ENCODE measurements around the gene IP6K2.
A peak's percentile ranks its signal among the peaks of the same experiment; 100 is the strongest.
"Not testable (repeated sequence)": the region's sequence is repeated elsewhere in the genome, so short reads cannot be mapped to it uniquely, and the experiment has no call there.

IP6K2 gene, protein sequence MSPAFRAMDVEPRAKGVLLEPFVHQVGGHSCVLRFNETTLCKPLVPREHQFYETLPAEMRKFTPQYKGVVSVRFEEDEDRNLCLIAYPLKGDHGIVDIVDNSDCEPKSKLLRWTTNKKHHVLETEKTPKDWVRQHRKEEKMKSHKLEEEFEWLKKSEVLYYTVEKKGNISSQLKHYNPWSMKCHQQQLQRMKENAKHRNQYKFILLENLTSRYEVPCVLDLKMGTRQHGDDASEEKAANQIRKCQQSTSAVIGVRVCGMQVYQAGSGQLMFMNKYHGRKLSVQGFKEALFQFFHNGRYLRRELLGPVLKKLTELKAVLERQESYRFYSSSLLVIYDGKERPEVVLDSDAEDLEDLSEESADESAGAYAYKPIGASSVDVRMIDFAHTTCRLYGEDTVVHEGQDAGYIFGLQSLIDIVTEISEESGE

DNA sequence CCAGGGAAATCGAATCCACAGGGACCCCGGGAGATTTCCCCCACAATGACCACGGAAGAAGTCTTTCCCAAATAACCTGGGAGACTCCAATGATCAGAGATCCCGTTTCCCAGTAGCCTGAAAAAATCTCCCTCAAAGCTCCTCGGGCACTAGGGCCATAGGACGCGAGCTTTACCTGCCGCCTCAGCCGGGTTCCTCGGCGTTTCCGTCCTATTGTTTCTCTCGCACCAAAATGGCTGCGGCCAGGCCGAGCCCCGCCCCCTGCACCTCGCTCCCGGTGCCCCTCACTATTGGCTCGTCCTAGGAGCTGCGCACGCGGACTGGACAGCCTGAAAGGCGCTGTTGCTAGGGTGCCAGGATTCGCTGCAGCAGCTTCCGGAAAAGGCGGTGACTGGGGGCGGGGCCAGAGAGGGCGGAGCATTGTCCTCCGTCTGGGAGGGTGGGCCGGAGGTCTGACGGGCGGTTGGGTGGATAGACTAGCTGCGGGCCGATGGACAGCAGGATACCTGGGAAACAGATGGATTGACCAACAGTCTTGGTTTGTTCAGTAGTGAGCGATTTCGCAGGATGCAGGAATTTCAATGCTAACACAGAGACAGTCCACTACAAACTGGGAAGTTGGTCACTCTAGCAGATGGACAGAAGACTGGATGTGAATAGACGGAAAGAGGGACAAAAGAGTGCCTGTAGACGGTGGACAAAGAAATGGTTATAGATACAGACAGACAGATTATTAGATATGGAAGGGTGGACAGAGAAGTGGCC, at the start of gene IP6K2:
IP6K2 (minus strand) TSS at position 240 of the 765 bp plus-strand sequence. CDS start 21,930 bp downstream, outside the sequence.
- DNase-seq, result peak; percentile 99

DNA sequence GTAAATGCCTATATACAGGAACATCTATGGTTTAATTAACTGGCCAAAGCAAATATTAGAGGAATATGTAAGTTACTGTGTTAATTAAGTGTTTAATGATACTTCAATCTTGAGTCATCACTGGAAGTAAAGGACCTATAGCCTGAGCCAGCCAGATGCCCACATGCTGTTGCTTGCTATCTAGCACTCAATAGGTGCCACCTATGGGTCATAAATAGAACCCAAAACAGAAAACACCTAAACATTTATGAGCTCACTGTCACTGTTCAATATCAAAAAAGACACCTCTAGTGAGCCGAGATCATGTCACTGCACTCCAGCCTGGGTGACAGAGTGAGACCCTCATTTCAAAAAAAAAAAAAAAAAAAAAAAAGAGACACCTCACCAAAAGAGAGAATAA, 48.4 kb upstream of the IP6K2 start:
- peak; percentile 35 for DNase-seq

DNA sequence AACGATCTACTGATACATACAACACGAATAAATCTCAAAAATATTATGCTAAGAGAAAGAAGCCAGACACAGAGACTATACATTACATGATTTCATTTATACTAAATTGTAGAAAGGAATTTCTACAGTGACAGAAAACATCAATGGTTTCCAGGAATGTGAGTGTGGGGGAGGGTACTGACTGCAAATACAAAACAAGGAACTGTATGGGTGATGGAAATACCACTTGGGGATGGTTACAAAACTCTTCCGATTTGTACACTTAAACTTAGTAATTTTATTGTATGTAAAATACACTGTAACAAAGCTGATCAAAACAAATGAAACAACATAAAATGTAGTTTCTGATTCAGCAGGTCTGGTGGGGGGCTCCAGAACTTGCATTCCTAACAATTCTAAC, 45.8 kb upstream of the IP6K2 start:
- DNase-seq, result peak; percentile 41

DNA sequence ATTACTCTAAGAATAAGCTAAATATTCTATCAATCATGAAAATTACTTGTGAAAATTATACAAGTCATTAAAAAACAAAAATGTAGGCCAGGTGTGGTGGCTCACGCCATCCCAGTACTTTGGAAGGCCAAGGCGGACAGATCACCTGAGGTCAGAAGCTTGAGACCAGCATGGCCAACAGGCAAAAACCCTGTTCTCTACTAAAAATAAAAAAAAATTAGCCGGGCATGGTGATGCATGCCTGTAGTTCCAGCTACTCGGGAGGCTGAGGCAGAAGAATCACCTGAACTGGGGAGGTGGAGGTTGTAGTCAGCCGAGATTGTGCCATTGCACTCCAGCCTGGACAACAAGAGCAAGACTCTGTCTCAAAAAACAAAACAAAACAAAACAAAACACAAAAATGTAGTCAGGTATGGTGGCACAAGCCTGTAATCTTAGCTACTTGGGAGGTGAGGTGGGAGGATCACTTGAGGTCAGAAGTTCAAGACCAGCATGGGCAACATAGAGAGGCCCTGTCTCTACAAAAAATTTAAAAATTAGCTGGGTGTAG, 43.0 kb upstream of the IP6K2 start:
- not testable (repeated sequence) for DNase-seq

DNA sequence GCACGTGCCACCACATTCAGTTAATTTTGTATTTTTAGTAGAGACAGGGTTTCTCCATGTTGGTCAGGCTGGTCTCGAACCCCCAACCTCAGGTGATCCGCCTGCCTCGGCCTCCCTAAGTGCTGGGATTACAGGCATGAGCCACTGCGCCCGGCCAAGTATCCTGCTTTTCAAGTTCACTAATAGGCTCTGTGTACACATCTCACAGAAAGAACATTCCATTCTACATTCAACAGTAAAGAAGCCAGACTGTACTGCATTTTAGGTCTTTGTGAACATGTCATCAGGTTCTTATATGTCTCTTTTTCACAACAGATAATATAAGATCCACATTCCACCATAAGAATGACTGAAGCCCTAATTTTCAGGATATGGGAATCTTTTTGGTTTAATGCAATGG, 42.5 kb upstream of the IP6K2 start:
- not testable (repeated sequence) for DNase-seq

DNA sequence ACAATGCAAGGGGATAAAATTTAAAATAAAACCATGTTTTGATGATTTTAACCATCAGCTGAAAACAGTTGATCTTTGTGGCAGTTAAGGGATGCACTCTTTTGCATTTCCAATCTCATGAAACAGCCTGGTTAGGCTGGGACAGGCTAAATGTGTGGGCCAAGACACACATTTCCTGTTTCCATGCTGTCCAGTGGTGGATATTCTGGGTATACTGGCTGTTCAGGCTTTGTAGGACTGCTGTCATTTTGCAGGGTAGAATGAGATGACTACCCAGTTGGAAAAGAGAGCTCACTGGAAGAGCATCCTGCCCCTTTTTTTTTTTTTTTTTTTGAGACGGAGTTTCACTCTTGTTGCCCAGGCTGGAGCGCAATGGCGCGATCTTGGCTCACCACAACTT, 42.0 kb upstream of the IP6K2 start:
- DNase-seq, result no peak

DNA sequence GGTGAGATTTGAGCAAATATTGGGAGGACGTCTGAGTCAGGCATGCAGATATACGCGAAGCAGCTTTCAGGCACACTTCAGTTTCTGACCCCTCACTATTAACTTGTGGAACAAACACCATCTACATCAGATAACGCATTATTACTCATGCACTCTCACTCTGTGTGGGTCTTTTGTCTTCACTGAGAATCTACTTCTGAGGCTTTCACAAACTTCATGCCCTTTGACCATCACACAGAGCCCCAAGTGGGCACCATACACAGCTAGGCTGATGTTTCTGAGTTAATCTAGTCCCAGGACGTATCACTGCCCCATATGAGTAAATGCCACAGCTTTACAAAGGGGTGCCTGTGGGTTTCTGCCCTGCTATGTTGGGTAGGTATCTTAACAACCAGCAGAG, 39.6 kb upstream of the IP6K2 start:
- no peak for DNase-seq

DNA sequence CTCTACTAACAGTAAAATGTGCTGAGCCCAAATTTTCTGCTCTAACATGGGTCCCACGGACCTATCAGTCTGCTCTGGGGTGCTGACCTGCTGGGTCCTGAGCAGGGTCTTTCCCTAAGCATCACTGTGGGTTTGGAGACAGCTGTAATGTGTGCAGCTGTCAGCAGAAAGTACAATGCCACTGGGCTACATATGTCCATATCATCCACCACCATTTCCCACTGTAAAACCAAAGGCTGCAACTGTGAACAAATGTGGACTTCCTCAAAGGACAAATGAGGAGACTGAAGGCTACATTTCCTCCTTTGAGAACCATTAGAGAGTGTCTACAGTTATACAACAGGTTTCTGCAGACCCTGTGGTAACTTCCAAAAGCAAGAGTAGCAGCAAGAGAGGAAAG, 33.8 kb upstream of the IP6K2 start:
- DNase-seq, result peak; percentile 34

DNA sequence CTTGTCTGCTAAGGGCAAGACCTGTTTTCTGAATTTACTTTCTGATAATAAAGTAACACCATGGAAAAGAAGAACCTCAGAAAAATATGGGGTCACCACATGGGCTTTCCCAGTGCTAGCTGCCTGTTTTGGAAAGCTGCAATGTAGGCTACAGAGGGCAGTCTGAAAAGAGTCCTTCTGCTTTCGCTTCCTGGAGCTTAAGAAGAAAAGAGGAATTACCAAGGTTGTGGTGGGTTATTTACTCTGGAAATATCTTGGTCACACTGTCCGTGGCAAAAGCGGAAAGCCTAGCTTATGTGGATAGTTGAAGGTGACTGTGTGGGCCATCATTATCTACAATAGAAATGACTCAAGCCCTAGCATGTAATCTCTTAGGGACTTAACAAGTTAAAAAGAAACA, 31.7 kb upstream of the IP6K2 start:
- peak; percentile 97 for DNase-seq

DNA sequence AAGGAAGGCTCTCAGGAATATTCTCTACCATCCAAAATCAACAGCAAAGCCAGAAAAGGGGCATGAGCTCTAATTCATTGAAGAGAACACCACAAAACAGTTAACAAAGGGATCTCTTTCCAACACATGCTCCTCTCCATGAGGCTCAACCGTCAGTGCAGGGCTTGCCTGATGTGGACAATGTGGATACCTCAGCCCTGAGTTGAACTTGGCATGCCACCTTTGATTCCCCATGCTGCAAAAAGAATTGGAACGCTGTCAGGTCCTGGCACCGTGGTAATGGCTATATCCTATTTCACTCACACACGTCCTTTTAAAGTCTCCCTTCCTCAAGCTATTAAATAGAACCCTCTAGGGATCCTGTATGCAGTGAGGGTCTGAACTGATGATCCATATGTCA, 30.7 kb upstream of the IP6K2 start:
- DNase-seq, result no peak

DNA sequence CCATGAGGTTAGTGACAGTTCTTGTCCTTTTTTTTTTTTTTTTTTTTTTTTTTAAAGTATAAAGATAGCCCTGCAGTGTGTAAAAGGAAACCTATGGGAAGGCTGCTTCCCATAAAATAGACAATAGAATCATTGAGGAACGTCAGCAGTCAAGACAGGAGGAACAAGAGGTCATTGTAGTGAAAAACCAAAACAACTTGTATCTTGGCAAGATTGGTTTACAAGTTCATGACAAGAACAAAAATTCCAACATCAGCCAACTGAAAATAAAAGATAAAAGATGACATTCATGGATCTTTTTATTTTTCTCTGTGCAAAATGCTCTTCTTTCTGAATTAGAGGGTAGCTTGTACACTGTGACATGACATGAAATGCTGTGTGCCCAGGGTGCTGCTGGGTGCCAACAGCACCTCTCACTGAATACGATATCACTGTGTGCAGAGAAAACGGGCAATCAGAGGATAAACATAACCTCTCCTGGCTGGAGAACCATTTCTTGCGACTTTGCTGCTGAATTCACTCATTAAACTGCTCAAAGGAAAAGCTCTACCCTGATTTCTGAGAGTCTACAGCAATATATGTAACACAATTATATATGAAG, 30.1 kb upstream of the IP6K2 start:
- no peak for DNase-seq

DNA sequence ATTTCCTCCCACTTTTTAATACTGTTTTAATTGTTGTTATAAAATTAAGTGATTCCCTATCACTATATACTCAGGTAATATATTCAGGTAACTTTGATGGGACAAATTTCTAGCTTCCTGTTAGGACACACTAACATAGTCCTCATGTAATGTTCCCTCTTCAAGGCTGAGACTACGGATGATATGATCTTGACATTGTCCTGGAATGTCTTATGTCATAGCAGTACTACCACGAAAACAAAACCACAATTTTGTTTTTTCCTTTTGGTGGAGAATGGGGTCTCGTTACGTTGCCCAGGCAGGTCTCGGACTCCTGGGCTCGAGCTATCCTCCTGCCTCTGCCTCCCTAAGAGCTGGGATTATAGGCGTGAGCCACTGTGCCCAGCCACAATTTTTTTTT, 26.8 kb upstream of the IP6K2 start:
- DNase-seq, result no peak

DNA sequence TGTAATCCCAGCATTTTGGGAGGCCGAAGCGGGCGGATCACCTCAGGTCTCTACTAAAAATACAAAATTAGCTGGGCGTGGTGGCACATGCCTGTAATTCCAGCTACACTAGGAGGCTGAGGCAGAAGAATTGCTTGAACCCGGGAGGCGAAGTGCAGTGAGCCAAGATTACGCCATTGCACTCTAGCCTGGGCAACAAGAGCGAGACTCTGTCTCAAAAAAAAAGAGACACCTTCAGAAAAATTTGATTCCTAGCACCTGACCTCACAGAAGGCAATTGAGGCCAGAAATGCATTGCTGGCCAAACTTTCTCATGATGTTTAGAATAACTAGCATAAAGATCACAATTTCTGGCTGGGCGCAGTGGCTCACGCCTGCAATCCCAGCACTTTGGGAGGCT, 24.2 kb upstream of the IP6K2 start:
- not testable (repeated sequence) for DNase-seq

DNA sequence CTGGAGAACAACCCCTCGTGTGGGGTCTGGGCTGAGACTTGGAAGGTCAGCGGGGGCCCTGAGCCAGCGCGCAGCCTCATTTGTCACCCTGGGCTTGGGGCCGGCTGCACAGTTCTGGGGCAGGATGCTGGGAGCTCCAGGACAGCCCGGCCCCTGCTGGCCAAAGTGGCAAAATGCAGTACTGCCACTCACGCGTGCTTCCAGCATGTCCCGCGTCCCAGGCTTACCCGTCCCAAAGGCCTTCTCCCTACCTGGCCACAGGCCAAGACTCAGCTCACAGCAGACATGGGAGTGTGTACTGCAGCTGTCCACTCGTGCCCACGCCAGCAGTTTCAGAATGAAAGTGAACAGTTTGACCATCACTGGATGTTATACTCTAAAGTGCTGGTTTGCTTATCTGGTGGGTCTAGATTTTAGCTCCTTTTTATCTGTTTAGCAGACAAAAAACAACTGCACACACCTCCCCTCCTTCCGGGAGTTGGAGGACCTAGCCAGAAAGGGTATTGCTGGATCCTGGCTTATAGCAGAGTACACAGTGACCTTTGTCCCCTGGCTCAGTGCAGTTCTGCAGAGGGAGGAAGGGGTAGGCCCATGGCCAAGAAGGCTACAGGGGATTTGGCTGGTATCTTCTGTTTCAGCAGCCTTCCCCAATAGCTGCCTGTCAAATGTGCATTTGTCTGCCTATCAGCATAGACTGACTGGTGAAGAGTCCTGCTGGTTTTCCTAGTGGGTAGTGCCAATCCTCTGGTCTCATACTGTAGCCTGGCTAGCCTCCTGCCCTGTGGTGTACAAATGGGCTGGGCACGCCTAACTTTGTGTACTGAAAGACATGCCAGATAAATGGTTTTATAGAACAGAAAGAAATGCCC, 23.2 kb upstream of the IP6K2 start:
- peak; percentile 71 for DNase-seq

DNA sequence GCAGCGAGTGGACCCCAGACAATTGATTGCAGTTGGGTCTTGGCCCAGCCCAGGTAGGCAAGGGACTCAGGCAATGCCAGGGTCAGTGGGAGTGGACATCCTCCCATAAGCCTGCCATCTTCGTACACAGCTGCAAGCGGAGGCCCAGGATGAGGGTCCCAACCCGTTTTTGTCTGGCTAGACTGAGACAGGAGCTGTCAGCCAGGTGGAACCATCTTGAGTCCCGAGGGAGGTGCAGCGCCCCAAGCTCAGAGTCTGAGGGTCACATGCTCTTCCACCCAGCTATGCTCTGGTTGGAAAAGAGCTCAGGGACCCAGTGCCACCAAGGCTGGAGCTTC, 22.6 kb upstream of the IP6K2 start:
- DNase-seq, result no peak

DNA sequence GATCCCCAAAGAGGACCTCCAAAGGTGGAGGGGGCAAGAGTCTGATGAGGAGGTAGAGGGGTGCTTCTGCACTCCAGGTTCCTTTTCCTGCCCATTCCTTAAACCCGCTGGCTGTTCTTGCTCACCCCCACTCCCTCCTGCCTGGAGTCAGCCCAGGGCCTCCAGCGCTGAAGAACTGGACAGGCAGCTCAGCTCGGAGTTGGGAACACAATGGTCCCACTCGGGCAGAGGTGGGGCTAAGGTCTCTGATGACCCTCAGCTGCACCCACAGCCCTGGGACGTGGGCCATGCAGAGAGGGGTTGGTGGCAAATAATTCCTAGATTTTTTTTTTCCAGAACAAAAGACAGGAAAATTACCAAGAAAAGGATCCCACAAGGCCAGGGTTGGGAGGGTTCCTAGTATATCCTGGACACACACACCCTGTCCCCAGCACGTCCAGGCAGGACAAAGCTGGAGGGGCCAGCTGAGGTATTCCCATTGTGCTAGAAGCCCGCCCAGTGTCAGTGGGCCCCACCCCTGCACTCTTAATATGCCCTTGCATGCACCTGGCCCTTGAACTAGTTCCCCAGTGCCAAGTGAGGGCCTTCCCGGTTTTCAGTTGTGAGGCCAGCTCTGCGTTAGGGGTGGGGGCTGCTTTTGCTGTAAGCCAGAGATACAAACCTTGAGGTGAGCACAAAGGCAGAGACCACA, 22.1 kb upstream of the IP6K2 start:
- DNase-seq, result no peak

DNA sequence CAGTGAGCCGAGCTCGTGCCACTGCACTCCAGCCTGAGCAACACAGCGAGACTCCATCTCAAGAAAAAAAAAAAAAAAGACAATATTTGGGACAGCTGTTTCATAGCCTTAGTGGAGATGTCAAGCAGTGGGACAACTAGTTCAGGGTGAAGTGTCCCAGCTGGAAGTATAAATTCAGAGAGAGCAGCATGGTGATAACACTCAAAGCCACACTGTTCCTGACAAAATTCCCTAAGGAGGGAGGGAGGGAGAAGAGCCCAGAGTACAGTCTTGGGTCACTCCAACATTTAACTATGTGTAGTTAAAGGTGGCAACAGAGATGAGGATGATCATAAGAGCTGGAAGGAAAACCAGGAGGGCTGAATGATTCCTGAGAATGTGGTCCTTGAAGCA, 21.1 kb upstream of the IP6K2 start:
- DNase-seq, result no peak

DNA sequence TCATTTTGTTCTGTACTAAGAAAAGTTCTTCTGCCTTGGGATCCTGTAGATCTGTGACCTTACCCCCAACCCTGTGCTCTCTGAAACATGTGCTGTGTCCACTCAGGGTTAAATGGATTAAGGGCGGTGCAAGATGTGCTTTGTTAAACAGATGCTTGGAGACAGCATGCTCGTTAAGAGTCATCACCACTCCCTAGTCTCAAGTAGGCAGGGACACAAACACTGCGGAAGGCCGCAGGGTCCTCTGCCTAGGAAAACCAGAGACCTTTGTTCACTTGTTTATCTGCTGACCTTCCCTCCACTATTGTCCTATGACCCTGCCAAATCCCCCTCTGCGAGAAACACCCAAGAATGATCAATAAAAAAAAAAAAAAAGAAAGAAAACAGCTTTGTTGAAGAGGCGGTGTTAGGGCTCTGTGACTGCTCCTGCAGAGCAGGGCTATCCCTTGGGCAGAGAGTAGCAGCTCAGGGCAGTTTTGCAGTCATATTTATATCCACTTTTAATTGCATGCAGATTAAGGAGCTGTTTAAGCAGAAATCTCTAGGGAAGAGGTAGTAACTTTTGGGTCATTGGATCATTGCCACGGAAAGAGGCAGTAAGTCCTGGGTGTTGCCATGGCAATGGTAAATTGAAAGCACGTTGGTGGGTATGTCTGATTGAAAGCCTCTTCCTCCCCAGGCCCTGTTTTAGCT, 18.2 kb upstream of the IP6K2 start:
- peak; percentile 22 for DNase-seq

DNA sequence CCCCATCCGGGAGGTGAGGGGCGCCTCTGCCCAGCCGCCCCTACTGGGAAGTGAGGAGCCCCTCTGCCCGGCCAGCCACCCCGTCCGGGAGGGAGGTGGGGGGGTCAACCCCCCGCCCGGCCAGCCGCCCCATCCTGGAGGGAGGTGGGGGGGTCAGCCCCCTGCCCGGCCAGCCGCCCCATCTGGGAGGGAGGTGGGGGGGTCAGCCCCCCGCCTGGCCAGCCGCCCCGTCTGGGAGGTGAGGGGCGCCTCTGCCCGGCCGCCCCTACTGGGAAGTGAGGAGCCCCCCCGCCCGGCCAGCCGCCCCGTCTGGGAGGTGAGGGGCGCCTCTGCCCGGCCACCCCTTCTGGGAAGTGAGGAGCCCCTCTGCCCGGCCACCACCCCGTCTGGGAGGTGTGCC, 17.5 kb upstream of the IP6K2 start:
- DNase-seq, result not testable (repeated sequence)

DNA sequence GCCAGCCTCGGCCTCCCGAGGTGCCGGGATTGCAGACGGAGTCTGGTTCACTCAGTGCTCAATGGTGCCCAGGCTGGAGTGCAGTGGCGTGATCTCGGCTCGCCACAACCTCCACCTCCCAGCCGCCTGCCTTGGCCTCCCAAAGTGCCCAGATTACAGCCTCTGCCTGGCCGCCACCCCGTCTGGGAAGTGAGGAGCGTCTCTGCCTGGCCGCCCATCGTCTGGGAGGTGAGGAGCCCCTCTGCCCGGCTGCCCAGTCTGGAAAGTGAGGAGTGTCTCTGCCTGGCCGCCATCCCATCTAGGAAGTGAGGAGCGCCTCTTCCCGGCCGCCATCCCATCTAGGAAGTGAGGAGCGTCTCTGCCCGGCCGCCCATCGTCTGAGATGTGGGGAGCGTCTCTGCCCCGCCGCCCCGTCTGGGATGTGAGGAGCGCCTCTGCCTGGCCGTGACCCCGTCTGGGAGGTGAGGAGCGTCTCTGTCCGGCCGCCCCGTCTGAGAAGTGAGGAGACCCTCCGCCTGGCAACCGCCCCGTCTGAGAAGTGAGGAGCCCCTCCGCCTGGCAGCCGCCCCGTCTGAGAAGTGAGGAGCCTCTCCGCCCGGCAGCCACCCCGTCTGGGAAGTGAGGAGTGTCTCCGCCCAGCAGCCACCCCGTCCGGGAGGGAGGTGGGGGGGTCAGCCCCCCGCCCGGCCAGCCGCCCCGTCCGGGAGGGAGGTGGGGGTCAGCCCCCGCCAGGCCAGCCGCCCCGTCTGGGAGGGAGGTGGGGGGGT, 16.9 kb upstream of the IP6K2 start:
- DNase-seq, result not testable (repeated sequence)

DNA sequence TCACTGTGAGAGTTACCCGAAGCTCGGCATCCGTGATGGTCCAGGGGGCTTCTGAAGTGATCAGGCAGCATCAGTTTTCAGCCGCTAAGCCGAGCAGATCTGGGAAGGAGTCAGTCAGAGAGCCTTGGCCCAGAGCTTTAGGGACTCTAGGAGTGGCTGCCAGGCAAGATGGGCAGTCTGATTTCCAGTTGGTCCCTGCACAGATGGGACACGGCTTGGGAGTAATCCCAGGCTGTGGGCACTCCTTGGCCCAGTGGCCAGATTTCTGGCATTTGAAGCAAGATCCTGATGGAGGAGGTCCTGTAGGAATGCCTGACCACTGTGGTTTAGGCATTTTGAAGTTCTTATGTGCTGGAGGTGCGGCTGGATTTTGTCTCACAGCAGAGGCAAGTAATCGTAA, 10.5 kb upstream of the IP6K2 start:
- DNase-seq, result no peak

All from inflammatory macrophage treated with lipopolysaccharide for 4 hours (primary cell).